T1000 (cell line): ENCODE results near the gene MAN2A1.
"Not testable (repeated sequence)": the region's sequence is repeated elsewhere in the genome, so short reads cannot be mapped to it uniquely, and the experiment has no call there.

Experiments
- DNase-seq: peaks from one replicate; lab custom pipeline; 2025; ENCODE audit warnings: mixed read lengths; lab: John Stamatoyannopoulos, UW

MAN2A1 gene

GRCh38 chr5:109825450-109825849 lies 135.7 kb downstream of the MAN2A1 start:
- DNase-seq = no peak

GRCh38 chr5:109826426-109826825 lies 136.7 kb downstream of the MAN2A1 start:
- DNase-seq = no peak

GRCh38 chr5:109829331-109829730 lies 139.6 kb downstream of the MAN2A1 start:
- DNase-seq = no peak

- no peak for DNase-seq
Observed at GRCh38 chr5:109830955-109831502, 141.3 kb downstream of the MAN2A1 start.

- DNase-seq = not testable (repeated sequence)
Observed at GRCh38 chr5:109832207-109833188, 142.8 kb downstream of the MAN2A1 start.

- no peak for DNase-seq
Observed at GRCh38 chr5:109833946-109834345, 144.2 kb downstream of the MAN2A1 start.

GRCh38 chr5:109836280-109836679 lies 146.6 kb downstream of the MAN2A1 start:
- no peak for DNase-seq

GRCh38 chr5:109837231-109837861 lies 147.6 kb downstream of the MAN2A1 start:
- DNase-seq = no peak

- no peak for DNase-seq
Observed at GRCh38 chr5:109838157-109838556, 148.4 kb downstream of the MAN2A1 start.

GRCh38 chr5:109844148-109844547 lies 154.4 kb downstream of the MAN2A1 start:
- no peak for DNase-seq

GRCh38 chr5:109844695-109845094 lies 155.0 kb downstream of the MAN2A1 start:
- DNase-seq = no peak

GRCh38 chr5:109848130-109848529 lies 158.4 kb downstream of the MAN2A1 start:
- DNase-seq = no peak

GRCh38 chr5:109849478-109850088 lies 159.9 kb downstream of the MAN2A1 start:
- no peak for DNase-seq

- no peak for DNase-seq
Observed at GRCh38 chr5:109852371-109853155, 162.8 kb downstream of the MAN2A1 start.

- DNase-seq = no peak
Observed at GRCh38 chr5:109853377-109853776, 163.7 kb downstream of the MAN2A1 start.

- no peak for DNase-seq
Observed at GRCh38 chr5:109855056-109855455, 165.3 kb downstream of the MAN2A1 start.

- no peak for DNase-seq
Observed at GRCh38 chr5:109857405-109858031, 167.8 kb downstream of the MAN2A1 start.

- no peak for DNase-seq
Observed at GRCh38 chr5:109859537-109859936, 169.8 kb downstream of the MAN2A1 start.

- peak; percentile 1 for DNase-seq
Observed at GRCh38 chr5:109862301-109862700, 172.6 kb downstream of the MAN2A1 start.

- no peak for DNase-seq
Observed at GRCh38 chr5:109863752-109864151, 174.0 kb downstream of the MAN2A1 start.

- peak; percentile 67 for DNase-seq
Observed at GRCh38 chr5:109865637-109866036, 175.9 kb downstream of the MAN2A1 start.
